ENCODE results near the gene SAC3D1. TPM values are rescaled to one million over a fixed set of nuclear protein-coding genes. Genes with fewer than 3 reads are reported as not detected.

SAC3D1 gene
- total RNA-seq, 1 experiment from 2014 or later = 55.6 TPM

DNA sequence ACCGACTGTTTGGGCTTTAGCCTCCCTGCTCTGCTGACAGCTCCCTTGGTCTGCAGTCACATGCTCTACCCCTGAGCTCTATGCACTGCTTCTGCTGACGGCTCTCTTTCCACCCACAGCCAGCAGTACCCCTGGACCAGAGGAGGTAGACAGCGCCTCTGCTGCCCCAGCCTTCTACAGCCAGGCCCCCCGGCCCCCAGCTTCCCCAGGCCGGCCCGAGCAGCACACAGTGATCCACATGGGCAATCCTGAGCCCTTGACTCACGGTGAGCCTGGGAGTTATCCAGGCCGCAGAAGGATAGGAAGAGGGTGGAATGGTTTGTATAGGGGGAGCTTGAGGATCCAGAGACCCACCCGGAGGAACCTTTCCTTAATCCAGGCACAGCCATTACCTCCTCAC, 45.8 kb downstream of the SAC3D1 start:
- no TSS peak for BruUV-seq (replicated peaks)
- ChIA-PET POLR2A (no interaction called here), CTCF (no interaction called here)
- peaks cover 3% of the 10 kb centered on the region; the same call in 1 of the 2 replicates for H3K36me3 ChIP-seq (ENCODE audit: control insufficient read depth, insufficient read depth, low read length)
- H3K27me3 ChIP-seq (ENCODE audit: control insufficient read depth, insufficient read depth, low read length) = no peaks in the 10 kb centered on the region
- no peaks in the 10 kb centered on the region for H3K9me3 ChIP-seq (ENCODE audit: control insufficient read depth, insufficient read depth, low read depth, low read length)
- no peak for ATAC-seq
- in situ Hi-C loops (cut with HindIII; ENCODE audit: low pct_unique_long_range_greater_than_20kb, low sequenced_read_pairs) (no loop called here), intact Hi-C loops (cut with micrococcal nuclease; ENCODE audit: unreplicated experiment) (no loop called here)
- no peak for DNase-seq (ENCODE audit: low read depth, low spot score)
- H3K27ac ChIP-seq (ENCODE audit: low read length) = no peak overlapping the region
- no peak overlapping the region for H3K4me3 ChIP-seq (ENCODE audit: low read depth in 2 of 2, low read length in 2 of 2)
- TF ChIP-seq CTCF (IDR thresholded peaks at IDR 0.05) (no peak), POLR2AphosphoS5 (IDR thresholded peaks at IDR 0.05; ENCODE audit: low read depth, low read length) (no peak), SIN3A (IDR thresholded peaks at IDR 0.05; ENCODE audit: borderline replicate concordance, insufficient read depth, low read depth, low read length) (no peak), TCF7L2 (IDR thresholded peaks at IDR 0.05; ENCODE audit: low read depth, low read length) (no peak), REST (IDR thresholded peaks at IDR 0.05; ENCODE audit: insufficient read depth in 1 of 2, low read depth in 2 of 2, low read length in 1 of 2) (no peak)
- H3K4me1 ChIP-seq (ENCODE audit: control insufficient read depth, insufficient read depth, low read length) = peaks cover 15% of the 10 kb centered on the region

- no TSS peak for BruUV-seq (replicated peaks)
Measured at GRCh38 chr11:65087216-65087615, 46.2 kb downstream of the SAC3D1 start.

More at GRCh38 chr11:65087216-65087615, 46.2 kb downstream of the SAC3D1 start:
- DNase-seq (ENCODE audit: low read depth, low spot score) (no peak), ATAC-seq (no peak)
- no peaks in the 10 kb centered on the region for H3K27me3 ChIP-seq (ENCODE audit: control insufficient read depth, insufficient read depth, low read length)
- no peak overlapping the region for H3K4me3 ChIP-seq (ENCODE audit: low read depth in 2 of 2, low read length in 2 of 2)
- peaks cover 15% of the 10 kb centered on the region for H3K4me1 ChIP-seq (ENCODE audit: control insufficient read depth, insufficient read depth, low read length)
- H3K27ac ChIP-seq (ENCODE audit: low read length) = no peak overlapping the region
- ChIA-PET POLR2A (no interaction called here), CTCF (no interaction called here)
- no peak for TF ChIP-seq TCF7L2 (IDR thresholded peaks at IDR 0.05; ENCODE audit: low read depth, low read length)
- TF ChIP-seq CTCF (IDR thresholded peaks at IDR 0.05) = no peak
- no peak for TF ChIP-seq REST (IDR thresholded peaks at IDR 0.05; ENCODE audit: insufficient read depth in 1 of 2, low read depth in 2 of 2, low read length in 1 of 2)
- TF ChIP-seq POLR2AphosphoS5 (IDR thresholded peaks at IDR 0.05; ENCODE audit: low read depth, low read length) = no peak
- no peak for TF ChIP-seq SIN3A (IDR thresholded peaks at IDR 0.05; ENCODE audit: borderline replicate concordance, insufficient read depth, low read depth, low read length)
- intact Hi-C loops (cut with micrococcal nuclease; ENCODE audit: unreplicated experiment) = no loop called here
- in situ Hi-C loops (cut with HindIII; ENCODE audit: low pct_unique_long_range_greater_than_20kb, low sequenced_read_pairs) = no loop called here
- H3K9me3 ChIP-seq (ENCODE audit: control insufficient read depth, insufficient read depth, low read depth, low read length) = no peaks in the 10 kb centered on the region
- H3K36me3 ChIP-seq (ENCODE audit: control insufficient read depth, insufficient read depth, low read length) = peaks cover 3% of the 10 kb centered on the region; the same call in 1 of the 2 replicates

Measured in Panc1 (cell line).